Renal cortical epithelial cell (primary cell): ENCODE data around the gene CDSN. TPM values are rescaled to one million over a fixed set of nuclear protein-coding genes. Genes with fewer than 3 reads are reported as not detected.
"Not testable (repeated sequence)": the region's sequence is repeated elsewhere in the genome, so short reads cannot be mapped to it uniquely, and the experiment has no call there.

Experiments
- DNase-seq: peaks from one replicate; pipeline ENCODE4 v3.0.0-alpha.2; 2011; ENCODE audit warnings: low read depth
- total RNA-seq: library from RNA; depleted of rRNA; stranded (reverse); fragments of >200 nt; gene quantifications from 2 replicates; pipeline ENCODE4 v1.2.3, GENCODE V29; 2014

The CDSN gene
- total RNA-seq, 1 donor from 2014 or later = 0.05 TPM

DNA sequence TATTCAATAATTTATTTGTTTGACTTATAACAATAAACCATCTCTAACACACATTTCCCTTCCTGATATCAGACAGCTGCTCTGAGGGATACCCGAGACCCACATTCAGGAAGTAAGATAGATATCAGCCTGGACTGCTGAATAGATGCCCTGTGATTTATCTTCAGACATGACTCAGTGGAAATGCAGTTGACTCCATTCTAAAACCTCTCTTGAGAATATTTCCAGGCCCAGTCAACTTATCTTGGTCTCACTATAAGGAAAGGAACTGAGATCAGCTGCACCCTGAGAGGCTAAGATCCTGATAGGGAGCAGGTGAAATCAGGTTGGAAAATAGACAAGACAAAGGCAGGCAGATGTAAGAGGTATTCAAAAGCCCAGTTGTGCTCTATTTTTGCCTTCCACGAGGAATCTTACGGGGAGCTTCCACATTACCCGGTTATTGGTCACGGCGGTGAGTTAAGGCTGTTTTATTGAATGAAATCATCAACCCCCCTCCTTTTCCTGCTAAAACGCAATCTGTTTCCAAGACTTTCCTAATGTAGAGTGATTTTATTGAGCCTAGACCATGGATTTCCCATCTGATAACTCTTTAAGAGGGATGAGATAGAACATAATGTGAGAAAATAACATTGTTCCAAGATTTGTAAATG lies 33.3 kb downstream of the CDSN start:
- peak; percentile 60 for DNase-seq

DNA sequence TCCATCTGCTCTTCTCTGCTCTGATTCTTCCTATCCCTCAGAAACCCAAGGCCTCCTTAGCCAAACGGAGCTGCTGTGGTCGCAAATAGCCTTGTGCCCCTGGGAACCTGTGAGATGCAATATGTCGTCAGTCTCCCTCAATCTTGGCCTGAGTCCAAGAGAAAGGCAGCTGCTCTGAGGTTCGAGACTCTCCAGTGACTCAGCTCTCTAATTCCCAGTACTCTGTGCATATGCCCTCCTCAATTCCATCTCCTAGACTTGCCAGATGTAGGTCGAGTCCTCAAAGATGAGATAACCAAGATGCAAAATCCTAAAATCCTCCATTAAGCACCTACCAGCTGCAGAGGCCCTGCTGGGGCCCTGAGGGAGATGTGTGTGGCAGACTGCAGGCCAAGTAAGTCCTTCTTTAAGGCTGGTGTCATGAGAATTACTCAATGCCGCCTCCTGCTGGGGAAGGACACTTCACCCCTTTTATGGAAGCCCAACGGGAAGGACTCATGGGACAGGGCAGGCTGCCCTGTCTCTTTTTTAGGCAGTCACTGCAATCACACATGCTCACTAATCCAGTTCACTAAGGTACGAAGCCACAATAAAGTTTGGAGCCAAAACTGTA lies 36.4 kb downstream of the CDSN start:
- DNase-seq = peak; percentile 32

- no peak for DNase-seq
Measured at GRCh38 chr6:31081872-31082271, 38.4 kb downstream of the CDSN start.

GRCh38 chr6:31079656-31080261 lies 40.5 kb downstream of the CDSN start:
- peak; percentile 53 for DNase-seq

GRCh38 chr6:31076611-31077010 lies 43.6 kb downstream of the CDSN start:
- no peak for DNase-seq

DNA sequence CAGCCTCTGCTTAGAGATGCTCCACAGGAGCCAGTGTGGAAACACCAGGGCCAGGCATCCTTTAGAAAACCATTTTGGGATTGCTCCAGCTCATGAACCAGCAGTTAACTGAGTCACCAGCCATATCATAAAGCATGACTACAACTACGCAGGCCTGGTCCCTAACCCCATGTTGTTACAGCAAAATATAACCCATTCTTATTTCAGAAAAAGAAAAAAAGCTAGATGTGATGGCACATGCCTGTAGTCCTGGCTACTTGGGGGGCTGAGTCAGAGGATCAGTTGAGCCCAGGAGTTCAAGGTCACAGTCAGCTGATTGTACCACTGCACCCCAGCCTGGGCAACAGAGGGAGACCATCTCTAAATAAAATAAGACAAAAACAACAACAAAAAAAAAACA lies 44.7 kb downstream of the CDSN start:
- DNase-seq = no peak

DNA sequence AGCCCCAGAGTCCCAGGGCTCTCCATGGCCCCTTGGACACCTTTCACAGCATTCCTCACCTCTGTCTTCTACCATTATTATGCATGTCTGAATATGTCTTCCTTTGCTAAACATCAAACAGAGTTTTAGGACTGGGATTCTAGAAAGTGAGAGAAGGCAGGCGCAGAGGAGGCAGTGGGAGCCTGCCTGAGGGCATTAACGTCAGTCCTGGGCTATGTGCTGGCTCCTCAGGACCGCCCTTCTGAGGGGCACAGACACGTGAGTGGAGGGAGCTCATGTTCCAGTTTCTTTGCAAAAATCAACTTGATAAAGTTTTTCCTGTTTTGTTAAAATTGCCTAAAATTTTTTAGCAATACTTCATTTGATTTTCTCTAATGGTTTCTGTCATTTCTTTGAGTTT lies 45.8 kb downstream of the CDSN start:
- no peak for DNase-seq

- peak; percentile 83 for DNase-seq
Measured at GRCh38 chr6:31070711-31071197, 49.5 kb downstream of the CDSN start.

GRCh38 chr6:31068669-31069340 lies 51.4 kb downstream of the CDSN start:
- peak; percentile 81 for DNase-seq

GRCh38 chr6:31067891-31068668 lies 52.2 kb downstream of the CDSN start:
- DNase-seq = not testable (repeated sequence)

- not testable (repeated sequence) for DNase-seq
Measured at GRCh38 chr6:31067028-31067427, 53.2 kb downstream of the CDSN start.

DNA sequence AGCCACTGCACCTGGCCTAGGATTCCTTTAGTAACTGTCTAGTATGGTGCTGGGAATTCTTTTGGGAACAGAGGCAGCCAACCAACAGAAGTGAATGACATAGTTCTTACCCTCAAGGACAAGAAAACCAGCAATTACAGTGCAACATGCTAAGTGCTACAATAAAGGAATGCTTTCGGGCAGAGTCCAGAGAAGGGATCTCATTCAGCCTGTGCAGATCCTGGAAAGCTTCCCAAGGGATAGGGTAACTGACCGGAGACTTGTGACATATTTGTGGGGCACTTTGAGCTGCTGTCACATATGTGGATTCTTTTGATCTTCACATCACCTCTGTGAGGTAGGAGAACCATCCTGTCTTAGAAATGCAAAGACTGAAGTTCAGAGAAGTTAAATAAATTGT lies 54.7 kb downstream of the CDSN start:
- DNase-seq = peak; percentile 18

Other genes starting within 250 kb of the CDSN start
- 165 and 197 TPM in 2 replicates for gene DDR1, start 235.9 kb downstream of the CDSN start, total RNA-seq
- gene GTF2H4, start 212.2 kb downstream of the CDSN start, total RNA-seq = 17.2 and 24.2 TPM in 2 replicates
- 47.5 and 144 TPM in 2 replicates for gene VARS2, start 206.2 kb downstream of the CDSN start, total RNA-seq
- 1.9 TPM in 1 of 2 replicates, not detected in the other for gene SFTA2, start 188.3 kb downstream of the CDSN start, total RNA-seq
- gene MUCL3, start 179.5 kb downstream of the CDSN start, total RNA-seq = 0.17 TPM in 1 of 2 replicates, not detected in the other
- gene MUC21, start 136.7 kb downstream of the CDSN start, total RNA-seq = not detected in 2 replicates
- 0.15 TPM in 1 of 2 replicates, not detected in the other for gene MUC22, start 110.0 kb downstream of the CDSN start, total RNA-seq
- 1.4 TPM in 1 of 2 replicates, not detected in the other for gene C6orf15, start 7.9 kb downstream of the CDSN start, total RNA-seq
- 1.0 and 5.1 TPM in 2 replicates for gene PSORS1C1, start 5.6 kb downstream of the CDSN start, total RNA-seq
- not detected in 2 replicates for gene PSORS1C2, start 18.6 kb upstream of the CDSN start, total RNA-seq
- gene CCHCR1, start 37.4 kb upstream of the CDSN start, total RNA-seq = 12.9 and 21.0 TPM in 2 replicates
- 2.2 and 10.8 TPM in 2 replicates for gene TCF19, start 38.1 kb upstream of the CDSN start, total RNA-seq
- 6.6 and 11.3 TPM in 2 replicates for gene POU5F1, start 50.2 kb upstream of the CDSN start, total RNA-seq
- 140 and 532 TPM in 2 replicates for gene HLA-C, start 151.6 kb upstream of the CDSN start, total RNA-seq
- gene HLA-B, start 236.7 kb upstream of the CDSN start, total RNA-seq = 208 and 644 TPM in 2 replicates